ENCODE measurements around the gene TNFRSF19.

Gene TNFRSF19

GRCh38 chr13:23629566-23630272 is 59.5 kb downstream of the TNFRSF19 start:
- no peak for DNase-seq

- DNase-seq: no peak
Observed at GRCh38 chr13:23630349-23631093, 60.3 kb downstream of the TNFRSF19 start.

GRCh38 chr13:23631311-23632047 is 61.3 kb downstream of the TNFRSF19 start:
- DNase-seq: no peak

GRCh38 chr13:23632048-23632582 is 61.9 kb downstream of the TNFRSF19 start:
- DNase-seq: no peak

- no peak for DNase-seq
Observed at GRCh38 chr13:23632741-23633140, 62.5 kb downstream of the TNFRSF19 start.

GRCh38 chr13:23634897-23635296 is 64.7 kb downstream of the TNFRSF19 start:
- no peak for DNase-seq

GRCh38 chr13:23636360-23636759 is 66.1 kb downstream of the TNFRSF19 start:
- peak in 1 of 2 donors; percentile 18 for DNase-seq

GRCh38 chr13:23637829-23638228 is 67.6 kb downstream of the TNFRSF19 start:
- no peak for DNase-seq

GRCh38 chr13:23639674-23640073 is 69.5 kb downstream of the TNFRSF19 start:
- no peak for DNase-seq

GRCh38 chr13:23642110-23642509 is 71.9 kb downstream of the TNFRSF19 start:
- no peak for DNase-seq

GRCh38 chr13:23643338-23644125 is 73.3 kb downstream of the TNFRSF19 start:
- DNase-seq: no peak

- DNase-seq: peak; percentile 13 to 16
Observed at GRCh38 chr13:23644126-23644419, 73.9 kb downstream of the TNFRSF19 start.

GRCh38 chr13:23644527-23645138 is 74.4 kb downstream of the TNFRSF19 start:
- DNase-seq: no peak

GRCh38 chr13:23645851-23646250 is 75.6 kb downstream of the TNFRSF19 start:
- no peak for DNase-seq

- no peak for DNase-seq
Observed at GRCh38 chr13:23651439-23651838, 81.2 kb downstream of the TNFRSF19 start.

GRCh38 chr13:23651887-23652286 is 81.7 kb downstream of the TNFRSF19 start:
- DNase-seq: no peak

GRCh38 chr13:23652909-23653726 is 82.9 kb downstream of the TNFRSF19 start:
- no peak for DNase-seq

GRCh38 chr13:23654111-23655110 is 84.2 kb downstream of the TNFRSF19 start:
- peak in 1 of 2 donors; percentile 13 for DNase-seq

- DNase-seq: no peak
Observed at GRCh38 chr13:23655321-23655720, 85.1 kb downstream of the TNFRSF19 start.
